ENCODE measurements around the gene GFRA1. TPM values are rescaled to one million over a fixed set of nuclear protein-coding genes. Genes with fewer than 3 reads are reported as not detected.

The GFRA1 gene
- total and polyA plus RNA-seq, 2 of the 8 experiments (the other 6 are each of a cell fraction or from before 2014, with no cell fraction given) = 1.1 to 2.0 TPM

- TF ChIP-seq JUN (IDR thresholded peaks at IDR 0.05; ENCODE audit: low read depth, low read length) (no peak), POU5F1 (IDR thresholded peaks at IDR 0.05; ENCODE audit: low read depth, low read length) (no peak), TAF7 (optimal IDR thresholded peaks at IDR 0.05; ENCODE audit: borderline replicate concordance, low read depth, low read length) (no peak), KDM1A (IDR thresholded peaks at IDR 0.05; ENCODE audit: borderline replicate concordance, low read length) (no peak), CREB1 (IDR thresholded peaks at IDR 0.05) (no peak), POLR2AphosphoS5 (IDR thresholded peaks at IDR 0.05; ENCODE audit: low read depth, low read length) (no peak)
- TF ChIP-seq, protein P1, sequence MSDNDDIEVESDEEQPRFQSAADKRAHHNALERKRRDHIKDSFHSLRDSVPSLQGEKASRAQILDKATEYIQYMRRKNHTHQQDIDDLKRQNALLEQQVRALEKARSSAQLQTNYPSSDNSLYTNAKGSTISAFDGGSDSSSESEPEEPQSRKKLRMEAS (IDR thresholded peaks at IDR 0.05) = no peak
Measured at GRCh38 chr10:116311706-116312490, 38.9 kb upstream of the GFRA1 start (continued).
